ENCODE results near the gene CUX1.

CUX1 gene

GRCh38 chr7:101772508-101773211, 44.8 kb upstream of the CUX1 start:
- Histone ChIP-seq H3K4me3 (ENCODE audit: low read depth in 1 of 2, low read length in 2 of 2) (no peak overlapping the region), H3K79me2 (ENCODE audit: insufficient read depth, low read length) (no peaks in the 10 kb centered on the region), H3K27me3 (ENCODE audit: insufficient read depth, low read length, poor library complexity) (peaks cover 2% of the 10 kb centered on the region), H3K4me2 (ENCODE audit: insufficient read depth, low read length) (no peak overlapping the region), H3K9ac (ENCODE audit: low read depth, low read length) (no peak overlapping the region), H3K27ac (ENCODE audit: low read length) (no peak overlapping the region), H2AFZ (ENCODE audit: low read depth, low read length) (no peak overlapping the region), H3K36me3 (ENCODE audit: insufficient read depth, low read length) (no peaks in the 10 kb centered on the region), H3K4me1 (ENCODE audit: insufficient read depth, low read length) (no peaks in the 10 kb centered on the region), H4K20me1 (ENCODE audit: insufficient read depth, low read length) (no peaks in the 10 kb centered on the region), H3K9me3 (ENCODE audit: insufficient read depth, low read length, severe bottlenecking) (no peaks in the 10 kb centered on the region)
- no peak for TF ChIP-seq CTCF (IDR thresholded peaks at IDR 0.05; ENCODE audit: borderline replicate concordance, extremely low read depth, low read length, poor library complexity, severe bottlenecking)
- no peak for TF ChIP-seq EZH2 (IDR thresholded peaks at IDR 0.05; ENCODE audit: borderline replicate concordance, low read depth, low read length, severe bottlenecking)
- DNase-seq: no peak
- no peak for ATAC-seq (ENCODE audit: insufficient read depth, low read depth)

GRCh38 chr7:101775181-101775580, 42.2 kb upstream of the CUX1 start:
- Histone ChIP-seq H3K36me3 (ENCODE audit: insufficient read depth, low read length) (no peaks in the 10 kb centered on the region), H3K4me2 (ENCODE audit: insufficient read depth, low read length) (no peak overlapping the region), H3K27ac (ENCODE audit: low read length) (no peak overlapping the region), H3K9me3 (ENCODE audit: insufficient read depth, low read length, severe bottlenecking) (no peaks in the 10 kb centered on the region), H3K4me3 (ENCODE audit: low read depth in 1 of 2, low read length in 2 of 2) (no peak overlapping the region), H3K79me2 (ENCODE audit: insufficient read depth, low read length) (no peaks in the 10 kb centered on the region), H4K20me1 (ENCODE audit: insufficient read depth, low read length) (no peaks in the 10 kb centered on the region), H3K27me3 (ENCODE audit: insufficient read depth, low read length, poor library complexity) (no peaks in the 10 kb centered on the region), H3K4me1 (ENCODE audit: insufficient read depth, low read length) (no peaks in the 10 kb centered on the region), H2AFZ (ENCODE audit: low read depth, low read length) (no peak overlapping the region), H3K9ac (ENCODE audit: low read depth, low read length) (no peak overlapping the region)
- DNase-seq (no peak), ATAC-seq (ENCODE audit: insufficient read depth, low read depth) (no peak)
- no peak for TF ChIP-seq CTCF (IDR thresholded peaks at IDR 0.05; ENCODE audit: borderline replicate concordance, extremely low read depth, low read length, poor library complexity, severe bottlenecking)
- no peak for TF ChIP-seq EZH2 (IDR thresholded peaks at IDR 0.05; ENCODE audit: borderline replicate concordance, low read depth, low read length, severe bottlenecking)

GRCh38 chr7:101778026-101778580, 39.3 kb upstream of the CUX1 start:
- Histone ChIP-seq H3K4me1 (ENCODE audit: insufficient read depth, low read length) (no peaks in the 10 kb centered on the region), H3K4me2 (ENCODE audit: insufficient read depth, low read length) (no peak overlapping the region), H4K20me1 (ENCODE audit: insufficient read depth, low read length) (no peaks in the 10 kb centered on the region), H2AFZ (ENCODE audit: low read depth, low read length) (no peak overlapping the region), H3K27ac (ENCODE audit: low read length) (no peak overlapping the region), H3K4me3 (ENCODE audit: low read depth in 1 of 2, low read length in 2 of 2) (no peak overlapping the region), H3K79me2 (ENCODE audit: insufficient read depth, low read length) (no peaks in the 10 kb centered on the region), H3K27me3 (ENCODE audit: insufficient read depth, low read length, poor library complexity) (no peaks in the 10 kb centered on the region), H3K9ac (ENCODE audit: low read depth, low read length) (no peak overlapping the region), H3K36me3 (ENCODE audit: insufficient read depth, low read length) (no peaks in the 10 kb centered on the region), H3K9me3 (ENCODE audit: insufficient read depth, low read length, severe bottlenecking) (no peaks in the 10 kb centered on the region)
- DNase-seq (no peak), ATAC-seq (ENCODE audit: insufficient read depth, low read depth) (no peak)
- no peak for TF ChIP-seq CTCF (IDR thresholded peaks at IDR 0.05; ENCODE audit: borderline replicate concordance, extremely low read depth, low read length, poor library complexity, severe bottlenecking)
- no peak for TF ChIP-seq EZH2 (IDR thresholded peaks at IDR 0.05; ENCODE audit: borderline replicate concordance, low read depth, low read length, severe bottlenecking)
